Activated CD4-positive, alpha-beta T cell treated with anti-CD3 and anti-CD28 coated beads, Interleukin-2, amount 10 ng/mL, durations not matched to agents 7 days and 5 days (primary cell): ENCODE results near the gene DUOXA2. TPM values are rescaled to one million over a fixed set of nuclear protein-coding genes. Genes with fewer than 3 reads are reported as not detected.

ENCODE experiments used
- CTCF ChIA-PET: fragments of 350-600 bp; sonication (Branson Sonifier 250); formaldehyde crosslinking; loops from one replicate; lab custom pipeline; 2021; ENCODE audit warnings: antibody characterized with exemption; lab: Charles Lee
- POLR2A ChIA-PET: fragments of 350-600 bp; sonication (Branson Sonifier 250); formaldehyde crosslinking; loops from one replicate; lab custom pipeline; 2021; ENCODE audit warnings: antibody characterized with exemption; lab: Charles Lee
- DNase-seq: peaks from one replicate; pipeline ENCODE4 v3.0.0-alpha.2; 2020
- H3K27ac Mint-ChIP-seq: one replicate; pipeline ENCODE4 v1.8.0; 2021; ENCODE audit warnings: mild to moderate bottlenecking, moderate library complexity, mixed read lengths
- H3K27me3 Mint-ChIP-seq: one replicate; pipeline ENCODE4 v1.8.0; 2021; ENCODE audit warnings: mixed read lengths
- H3K36me3 Mint-ChIP-seq: one replicate; pipeline ENCODE4 v1.8.0; 2021; ENCODE audit warnings: low read depth, mixed read lengths
- H3K4me1 Mint-ChIP-seq: one replicate; pipeline ENCODE4 v1.8.0; 2021; ENCODE audit warnings: mixed read lengths
- H3K4me3 Mint-ChIP-seq: one replicate; pipeline ENCODE4 v1.8.0; 2021; ENCODE audit warnings: mild to moderate bottlenecking, moderate library complexity, mixed read lengths
- H3K9me3 Mint-ChIP-seq: one replicate; pipeline ENCODE4 v1.8.0; 2021; ENCODE audit warnings: mixed read lengths
- total RNA-seq, 2 experiments: library from RNA; stranded (reverse); gene quantifications; one replicate each; pipeline ENCODE4 v1.2.3, GENCODE V29; 2021

The DUOXA2 gene
- total RNA-seq, 2 experiments from 2014 or later, result not detected

DNA sequence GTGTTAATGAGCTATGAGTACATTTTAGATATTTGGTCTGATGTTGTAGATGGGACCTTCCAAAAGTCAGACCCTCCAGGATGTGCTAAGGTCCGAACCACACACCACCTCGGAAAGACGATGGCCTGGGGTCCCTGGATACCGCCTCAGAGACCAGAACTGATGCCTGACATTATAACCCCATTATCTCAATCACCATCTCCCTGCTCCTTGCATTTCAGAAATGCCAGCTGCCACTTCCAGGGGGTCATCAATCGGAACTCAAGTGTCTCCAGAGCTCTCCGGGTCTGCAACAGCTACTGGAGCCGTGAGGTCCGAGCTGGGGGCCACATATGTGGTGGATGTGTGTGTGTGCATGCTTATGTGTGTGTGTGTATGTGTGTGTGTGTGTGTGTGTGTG, 23.6 kb downstream of the DUOXA2 start:
- Mint-ChIP-seq H3K4me1 (peaks cover 11% of the 10 kb centered on the region), H3K4me3 (no peak overlapping the region), H3K36me3 (no peaks in the 10 kb centered on the region), H3K27ac (no peak overlapping the region), H3K27me3 (peaks cover 33% of the 10 kb centered on the region), H3K9me3 (no peaks in the 10 kb centered on the region)
- no peak for DNase-seq
- POLR2A ChIA-PET, result no interaction called here
- CTCF ChIA-PET, result interaction anchor here (0.6 to 1.5 kb wide), 3 partner anchors 12 to 26 kb away, joined by 3 to 5 read pairs (median 3); no protein-coding TSS in a partner anchor

DNA sequence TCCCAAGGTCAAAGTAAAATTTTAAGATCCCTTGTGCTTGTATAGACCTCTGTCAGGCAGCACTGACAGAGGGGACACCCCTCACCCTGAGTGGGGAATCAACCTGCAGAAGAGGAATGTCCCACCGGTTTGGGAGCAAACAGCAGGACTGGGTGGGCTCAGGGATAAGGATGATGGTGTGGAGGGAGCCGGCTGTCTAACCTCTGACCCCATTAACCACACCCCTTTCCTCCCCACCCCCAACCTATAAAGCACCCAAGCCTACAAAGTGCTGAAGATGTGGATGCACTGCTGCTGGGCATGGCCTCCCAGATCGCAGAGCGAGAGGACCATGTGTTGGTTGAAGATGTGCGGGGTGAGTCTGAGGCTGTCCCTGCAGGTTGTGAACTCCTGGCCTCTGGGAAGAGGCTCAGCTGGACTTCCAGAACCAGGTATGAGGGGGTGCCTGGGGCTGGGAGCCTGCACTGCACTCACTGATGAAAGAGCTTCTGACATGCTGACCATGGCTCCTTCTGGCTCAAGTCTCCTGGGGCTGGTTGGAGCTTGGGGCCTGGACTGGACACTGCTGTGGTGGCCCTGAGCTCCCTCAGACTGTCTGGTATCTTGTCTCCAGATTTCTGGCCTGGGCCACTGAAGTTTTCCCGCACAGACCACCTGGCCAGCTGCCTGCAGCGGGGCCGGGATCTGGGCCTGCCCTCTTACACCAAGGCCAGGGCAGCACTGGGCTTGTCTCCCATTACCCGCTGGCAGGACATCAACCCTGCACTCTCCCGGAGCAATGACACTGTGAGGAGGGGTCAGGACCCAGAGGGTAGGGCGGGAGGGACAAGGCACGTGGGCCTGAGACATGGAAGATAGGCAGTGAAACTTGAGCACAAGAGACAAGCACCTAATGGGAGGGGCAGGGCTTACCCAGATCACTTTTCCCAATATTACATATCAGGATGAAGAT, 25.0 kb downstream of the DUOXA2 start:
- H3K36me3 Mint-ChIP-seq, result no peaks in the 10 kb centered on the region
- CTCF ChIA-PET, result interaction anchor here (1.0 to 1.3 kb wide), 2 partner anchors 11 to 13 kb away, joined by 3 read pairs; no protein-coding TSS in a partner anchor
- no peak overlapping the region for H3K27ac Mint-ChIP-seq
- H3K9me3 Mint-ChIP-seq, result no peaks in the 10 kb centered on the region
- no peak overlapping the region for H3K4me3 Mint-ChIP-seq
- peaks cover 11% of the 10 kb centered on the region for H3K4me1 Mint-ChIP-seq
- POLR2A ChIA-PET, result no interaction called here
- peaks cover 19% of the 10 kb centered on the region for H3K27me3 Mint-ChIP-seq
- no peak for DNase-seq

DNA sequence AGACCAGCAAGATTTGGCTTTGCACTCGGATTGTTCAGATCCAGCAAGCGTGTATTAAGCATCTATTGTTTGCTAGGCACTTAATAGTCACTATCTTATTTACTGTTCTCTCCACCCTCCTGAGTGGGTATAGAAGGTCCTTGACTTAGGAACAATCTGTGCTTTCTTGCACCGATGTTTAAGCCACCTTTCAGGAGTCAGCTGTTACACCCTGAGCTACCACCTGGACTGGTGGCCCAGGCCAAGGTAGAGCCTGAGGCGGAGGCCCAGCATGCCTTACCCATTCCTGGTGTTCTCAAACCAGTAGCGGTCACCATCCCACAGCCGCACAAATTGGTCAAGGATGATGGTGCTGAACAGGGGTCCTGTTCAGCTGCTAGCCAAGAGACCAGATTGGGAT, 25.6 kb downstream of the DUOXA2 start:
- no peak for DNase-seq
- no peaks in the 10 kb centered on the region for H3K36me3 Mint-ChIP-seq
- POLR2A ChIA-PET, result no interaction called here
- no peak overlapping the region for H3K27ac Mint-ChIP-seq
- H3K4me3 Mint-ChIP-seq, result no peak overlapping the region
- CTCF ChIA-PET, result interaction anchor here (1.0 kb wide), 1 partner anchor 10 kb away, joined by 3 read pairs; no protein-coding TSS in a partner anchor
- H3K4me1 Mint-ChIP-seq, result peaks cover 8% of the 10 kb centered on the region
- H3K9me3 Mint-ChIP-seq, result no peaks in the 10 kb centered on the region
- peaks cover 12% of the 10 kb centered on the region for H3K27me3 Mint-ChIP-seq

DNA sequence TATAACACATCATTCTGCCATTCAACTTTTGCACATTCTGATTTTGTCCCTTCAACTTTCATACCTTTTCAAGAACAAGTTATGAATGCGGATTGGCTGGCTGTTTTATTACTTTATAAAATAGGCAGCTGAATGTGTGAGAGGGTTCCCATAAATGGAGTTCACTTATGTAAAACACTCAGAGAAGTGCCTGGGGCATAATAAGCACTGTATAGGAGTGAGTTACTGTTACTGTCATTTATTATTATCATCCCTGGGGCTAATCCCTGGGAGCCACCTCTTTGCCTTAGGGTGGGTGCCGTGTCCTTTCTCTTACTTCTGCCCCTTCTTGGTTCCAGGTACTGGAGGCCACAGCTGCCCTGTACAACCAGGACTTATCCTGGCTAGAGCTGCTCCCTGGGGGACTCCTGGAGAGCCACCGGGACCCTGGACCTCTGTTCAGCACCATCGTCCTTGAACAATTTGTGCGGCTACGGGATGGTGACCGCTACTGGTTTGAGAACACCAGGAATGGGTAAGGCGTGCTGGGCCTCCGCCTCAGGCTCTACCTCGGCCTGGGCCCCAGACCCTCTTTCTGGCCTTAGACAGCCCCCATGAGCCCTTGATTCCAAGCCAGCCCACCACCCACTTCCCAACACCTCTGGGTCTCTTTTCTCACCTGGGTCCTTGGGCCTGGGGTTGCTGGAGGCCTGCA, 26.6 kb downstream of the DUOXA2 start:
- peaks cover 10% of the 10 kb centered on the region for H3K27me3 Mint-ChIP-seq
- no peak overlapping the region for H3K27ac Mint-ChIP-seq
- peaks cover 5% of the 10 kb centered on the region for H3K4me1 Mint-ChIP-seq
- DNase-seq, result no peak
- no peaks in the 10 kb centered on the region for H3K9me3 Mint-ChIP-seq
- ChIA-PET CTCF (no interaction called here), POLR2A (no interaction called here)
- H3K4me3 Mint-ChIP-seq, result no peak overlapping the region
- no peaks in the 10 kb centered on the region for H3K36me3 Mint-ChIP-seq

DNA sequence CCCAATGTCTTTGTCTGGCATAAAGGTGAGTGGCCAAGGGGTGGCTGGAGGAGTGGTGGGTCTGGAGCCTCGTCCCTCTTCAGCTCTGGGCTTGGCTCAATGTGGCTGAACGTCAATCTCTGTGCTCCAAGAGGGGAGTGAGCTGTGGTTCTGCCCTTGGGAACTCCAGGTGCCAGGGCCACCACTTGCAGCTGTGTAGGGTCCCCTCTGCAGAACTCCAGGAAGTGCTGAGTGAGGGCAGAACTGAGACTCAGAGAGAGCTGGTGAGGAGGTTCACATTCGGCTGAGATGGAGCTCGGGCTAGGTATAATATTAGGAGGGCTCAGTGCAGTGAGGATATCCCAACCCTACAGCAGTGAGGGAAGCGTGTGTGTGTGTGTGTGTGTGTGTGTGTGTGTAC, 27.3 kb downstream of the DUOXA2 start:
- no peaks in the 10 kb centered on the region for H3K9me3 Mint-ChIP-seq
- H3K4me1 Mint-ChIP-seq, result peaks cover 2% of the 10 kb centered on the region
- no peaks in the 10 kb centered on the region for H3K36me3 Mint-ChIP-seq
- POLR2A ChIA-PET, result no interaction called here
- H3K4me3 Mint-ChIP-seq, result no peak overlapping the region
- no peak overlapping the region for H3K27ac Mint-ChIP-seq
- H3K27me3 Mint-ChIP-seq, result peaks cover 5% of the 10 kb centered on the region
- no peak for DNase-seq
- CTCF ChIA-PET, result no interaction called here

DNA sequence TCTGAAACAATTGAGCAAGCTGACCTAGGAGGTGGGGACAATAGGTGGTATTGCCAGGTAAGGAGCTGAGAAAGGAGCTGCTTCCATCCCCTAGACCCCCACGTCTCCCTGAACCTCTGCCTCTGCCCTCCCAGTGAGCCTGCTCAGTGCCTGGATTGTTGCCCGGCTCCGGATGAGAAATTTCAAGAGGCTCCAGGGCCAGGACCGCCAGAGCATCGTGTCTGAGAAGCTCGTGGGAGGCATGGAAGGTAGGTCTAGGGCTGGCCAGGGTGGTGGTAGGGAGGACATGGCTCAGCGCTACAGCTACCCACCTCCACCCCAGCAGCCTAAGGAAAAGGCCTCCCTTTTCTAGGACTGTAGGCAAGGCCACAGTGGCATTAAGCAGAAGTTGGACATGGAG, 28.9 kb downstream of the DUOXA2 start:
- Mint-ChIP-seq H3K36me3 (no peaks in the 10 kb centered on the region), H3K27me3 (no peaks in the 10 kb centered on the region), H3K4me1 (no peaks in the 10 kb centered on the region), H3K9me3 (no peaks in the 10 kb centered on the region), H3K4me3 (no peak overlapping the region), H3K27ac (no peak overlapping the region)
- no peak for DNase-seq
- ChIA-PET POLR2A (no interaction called here), CTCF (interaction anchor here (1.3 to 1.7 kb wide), 2 partner anchors 8 to 20 kb away, joined by 4 read pairs; no protein-coding TSS in a partner anchor)

DNA sequence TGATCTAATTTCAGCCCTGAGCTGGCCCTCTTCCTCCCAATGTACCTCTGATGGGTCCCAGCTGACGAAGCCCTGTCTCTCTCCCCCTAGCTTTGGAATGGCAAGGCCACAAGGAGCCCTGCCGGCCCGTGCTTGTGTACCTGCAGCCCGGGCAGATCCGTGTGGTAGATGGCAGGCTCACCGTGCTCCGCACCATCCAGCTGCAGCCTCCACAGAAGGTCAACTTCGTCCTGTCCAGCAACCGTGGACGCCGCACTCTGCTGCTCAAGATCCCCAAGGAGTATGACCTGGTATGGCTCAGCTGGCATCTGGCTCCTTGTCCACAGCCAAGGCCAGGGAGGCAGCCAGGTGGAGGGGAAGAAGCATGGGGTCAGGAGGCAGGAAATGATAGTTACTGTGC, 29.8 kb downstream of the DUOXA2 start:
- Mint-ChIP-seq H3K4me3 (no peak overlapping the region), H3K27me3 (no peaks in the 10 kb centered on the region), H3K9me3 (no peaks in the 10 kb centered on the region), H3K36me3 (no peaks in the 10 kb centered on the region), H3K4me1 (no peaks in the 10 kb centered on the region), H3K27ac (no peak overlapping the region)
- ChIA-PET CTCF (interaction anchor here (0.5 to 2.2 kb wide), 5 partner anchors 8 to 271 kb away, joined by 3 to 4 read pairs (median 3); no protein-coding TSS in a partner anchor), POLR2A (no interaction called here)
- DNase-seq, result no peak

DNA sequence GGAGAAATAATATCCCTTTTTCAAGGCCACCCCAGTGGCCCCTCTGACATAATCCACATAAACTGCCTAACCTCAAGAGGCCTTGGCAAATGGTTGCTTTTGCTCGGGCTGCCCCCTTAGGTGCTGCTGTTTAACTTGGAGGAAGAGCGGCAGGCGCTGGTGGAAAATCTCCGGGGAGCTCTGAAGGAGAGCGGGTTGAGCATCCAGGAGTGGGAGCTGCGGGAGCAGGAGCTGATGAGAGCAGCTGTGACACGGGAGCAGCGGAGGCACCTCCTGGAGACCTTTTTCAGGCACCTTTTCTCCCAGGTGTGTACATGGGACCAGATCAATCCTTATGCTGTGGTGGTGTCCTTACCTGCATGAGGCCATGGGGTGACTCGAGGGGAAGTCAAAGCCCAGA, 30.6 kb downstream of the DUOXA2 start:
- POLR2A ChIA-PET, result no interaction called here
- CTCF ChIA-PET, result interaction anchor here (2.2 kb wide), 1 partner anchor 9 kb away, joined by 4 read pairs; no protein-coding TSS in a partner anchor
- no peak for DNase-seq
- Mint-ChIP-seq H3K36me3 (no peaks in the 10 kb centered on the region), H3K27me3 (no peaks in the 10 kb centered on the region), H3K27ac (no peak overlapping the region), H3K4me3 (no peak overlapping the region), H3K4me1 (no peaks in the 10 kb centered on the region), H3K9me3 (no peaks in the 10 kb centered on the region)

DNA sequence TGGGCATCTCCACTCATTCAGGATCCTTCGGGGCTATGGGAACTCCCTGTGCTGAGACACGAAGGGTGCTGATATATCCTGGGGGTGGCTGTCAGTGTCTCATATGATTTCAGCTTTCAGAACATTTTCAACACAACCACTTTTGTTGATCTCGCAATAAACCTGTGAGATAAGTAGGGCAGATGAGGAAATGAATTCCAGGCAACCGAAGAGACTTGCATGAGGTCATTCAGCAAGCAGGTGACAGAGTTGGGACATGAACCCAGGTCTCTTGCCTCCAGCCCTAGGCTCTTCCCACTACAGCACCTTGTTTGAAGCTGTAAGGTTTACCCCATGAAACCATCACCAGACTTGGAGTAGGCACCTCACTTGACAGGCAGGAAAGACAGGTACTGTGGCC, 32.3 kb downstream of the DUOXA2 start:
- no peak for DNase-seq
- no peaks in the 10 kb centered on the region for H3K36me3 Mint-ChIP-seq
- H3K4me1 Mint-ChIP-seq, result no peaks in the 10 kb centered on the region
- no peaks in the 10 kb centered on the region for H3K27me3 Mint-ChIP-seq
- CTCF ChIA-PET, result interaction anchor here (0.8 kb wide), 2 partner anchors 21 to 22 kb away, joined by 3 read pairs; no protein-coding TSS in a partner anchor
- no peak overlapping the region for H3K27ac Mint-ChIP-seq
- POLR2A ChIA-PET, result interaction anchor here (0.5 kb wide), 1 partner anchor 243 kb away, joined by 4 read pairs; no protein-coding TSS in a partner anchor
- no peaks in the 10 kb centered on the region for H3K9me3 Mint-ChIP-seq
- H3K4me3 Mint-ChIP-seq, result no peak overlapping the region

DNA sequence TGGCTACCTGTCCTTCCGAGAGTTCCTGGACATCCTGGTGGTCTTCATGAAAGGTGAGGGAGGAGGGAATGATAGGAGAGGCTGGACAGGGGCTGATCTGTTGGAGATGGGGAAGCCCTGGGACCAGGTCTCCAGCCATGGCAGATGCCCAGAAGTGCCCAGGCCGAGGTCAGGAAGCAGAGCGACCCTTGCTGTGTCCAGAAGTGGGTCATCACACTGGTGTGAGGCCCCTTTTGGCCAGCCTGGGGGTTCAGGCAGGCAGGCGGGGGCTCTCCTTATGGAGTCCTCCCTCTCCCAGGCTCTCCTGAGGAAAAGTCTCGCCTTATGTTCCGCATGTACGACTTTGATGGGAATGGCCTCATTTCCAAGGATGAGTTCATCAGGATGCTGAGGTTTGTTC, 33.5 kb downstream of the DUOXA2 start:
- DNase-seq, result no peak

DNA sequence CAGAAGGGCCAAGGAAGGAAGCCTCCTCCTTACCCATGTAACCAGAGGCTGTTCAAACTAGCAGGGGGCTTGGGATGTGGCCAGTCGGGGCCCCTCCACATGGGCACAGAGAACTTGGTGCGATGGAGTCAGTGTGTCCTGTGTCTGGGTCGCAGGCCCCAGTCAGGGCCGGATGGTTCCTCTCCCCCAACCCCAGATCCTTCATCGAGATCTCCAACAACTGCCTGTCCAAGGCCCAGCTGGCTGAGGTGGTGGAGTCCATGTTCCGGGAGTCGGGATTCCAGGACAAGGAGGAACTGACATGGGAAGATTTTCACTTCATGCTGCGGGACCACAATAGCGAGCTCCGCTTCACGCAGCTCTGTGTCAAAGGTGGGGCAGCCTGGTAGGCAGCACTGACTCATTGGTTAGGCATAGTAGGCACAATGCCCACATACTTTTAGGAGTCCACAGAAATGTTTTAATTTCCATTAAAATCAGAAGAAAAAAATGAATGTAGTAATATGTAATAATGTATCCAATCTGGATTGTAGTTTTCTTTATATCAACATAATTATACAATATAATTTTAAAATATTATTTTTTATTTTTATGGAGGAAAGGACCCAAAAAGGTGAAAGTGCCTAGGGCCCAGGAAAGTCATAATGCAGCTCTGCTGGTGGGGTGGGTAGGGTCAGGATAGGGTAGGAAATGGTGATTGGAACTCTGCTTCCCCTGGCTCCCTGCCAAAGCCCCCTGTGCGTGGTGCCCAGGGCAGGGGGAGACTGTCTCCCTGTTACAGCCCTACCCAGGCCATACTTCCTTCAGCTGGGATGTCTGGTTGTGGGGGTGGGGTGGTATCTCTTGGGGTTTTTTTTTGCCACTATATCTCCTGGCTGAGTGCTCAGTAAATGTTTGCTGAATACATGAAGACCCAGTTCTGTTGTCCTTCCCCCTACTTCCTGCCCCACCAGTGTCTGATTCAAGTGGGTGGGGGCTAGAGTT, 34.2 kb downstream of the DUOXA2 start:
- no peaks in the 10 kb centered on the region for H3K9me3 Mint-ChIP-seq

More for the DNA sequence above, 33.5 kb downstream of the DUOXA2 start:
- Mint-ChIP-seq H3K4me3 (no peak overlapping the region), H3K27ac (no peak overlapping the region), H3K4me1 (no peaks in the 10 kb centered on the region), H3K27me3 (no peaks in the 10 kb centered on the region), H3K9me3 (no peaks in the 10 kb centered on the region), H3K36me3 (no peaks in the 10 kb centered on the region)
- ChIA-PET CTCF (interaction anchor here (1.3 kb wide), 1 partner anchor 29 kb away, joined by 4 read pairs; no protein-coding TSS in a partner anchor), POLR2A (no interaction called here)

DNA sequence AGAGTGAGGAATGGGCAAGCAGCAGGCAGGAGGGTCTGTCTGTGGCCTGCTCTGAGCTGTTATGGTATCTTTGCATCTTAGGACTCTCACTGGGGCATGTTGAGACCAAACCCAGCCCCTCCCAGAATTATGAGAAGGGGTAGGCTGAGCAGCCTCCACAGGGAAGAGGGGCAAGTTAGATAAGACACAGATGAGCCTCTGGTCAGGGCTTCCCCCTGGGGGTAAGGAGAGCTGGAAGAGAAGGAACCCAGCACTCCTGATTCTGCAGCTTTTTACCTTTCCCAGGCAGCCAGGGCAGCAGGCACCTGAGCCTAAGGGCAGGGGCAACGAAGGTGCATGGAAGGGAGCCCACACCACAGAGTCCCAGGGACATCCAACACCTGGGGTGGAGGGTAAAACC, 34.9 kb downstream of the DUOXA2 start:
- POLR2A ChIA-PET, result no interaction called here
- Mint-ChIP-seq H3K36me3 (no peaks in the 10 kb centered on the region), H3K27me3 (no peaks in the 10 kb centered on the region), H3K4me3 (no peak overlapping the region), H3K9me3 (no peaks in the 10 kb centered on the region), H3K27ac (no peak overlapping the region), H3K4me1 (no peaks in the 10 kb centered on the region)
- CTCF ChIA-PET, result interaction anchor here (1.2 to 1.3 kb wide), 3 partner anchors 10 to 31 kb away, joined by 3 to 4 read pairs (median 3); no protein-coding TSS in a partner anchor
- no peak for DNase-seq

More for the DNA sequence above, 34.2 kb downstream of the DUOXA2 start:
- no peak for DNase-seq
- Mint-ChIP-seq H3K36me3 (no peaks in the 10 kb centered on the region), H3K27ac (no peak overlapping the region), H3K4me3 (no peak overlapping the region), H3K4me1 (no peaks in the 10 kb centered on the region), H3K27me3 (no peaks in the 10 kb centered on the region)
- ChIA-PET CTCF (interaction anchor here (1.2 to 1.3 kb wide), 2 partner anchors 15 to 30 kb away, joined by 3 to 4 read pairs; no protein-coding TSS in a partner anchor), POLR2A (no interaction called here)
